Measurements from ENCODE around the gene BAHCC1.

BAHCC1 gene

DNA sequence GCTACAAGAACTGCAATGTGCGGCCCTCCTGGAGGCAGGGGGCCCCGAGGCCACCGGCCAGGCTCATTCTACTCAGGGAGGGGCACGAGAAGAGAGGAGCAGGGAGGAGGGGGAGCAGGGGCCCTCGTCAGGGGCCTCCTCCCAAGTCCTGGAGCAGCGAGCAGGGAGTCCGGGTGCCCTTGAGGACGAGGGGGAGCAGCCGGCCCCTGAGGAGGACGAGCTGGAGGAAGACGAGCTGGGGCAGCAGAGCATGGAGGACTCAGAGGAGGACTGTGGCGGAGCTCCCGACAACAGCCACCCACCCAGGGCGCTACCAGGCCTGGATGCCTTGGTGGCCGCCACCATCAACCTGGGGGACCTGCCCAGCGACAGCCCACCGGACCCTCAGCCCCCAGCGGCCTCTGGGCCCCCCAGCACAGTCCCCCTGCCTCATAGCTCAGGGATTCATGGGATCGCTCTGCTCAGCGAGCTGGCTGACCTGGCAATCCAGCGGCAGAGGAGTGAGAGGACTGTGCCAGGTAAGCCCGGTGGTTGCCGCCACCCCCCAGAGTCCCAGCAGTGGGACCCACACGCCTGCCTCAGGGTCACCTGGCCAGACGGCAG, 52.2 kb downstream of the BAHCC1 start:
- DNase-seq (ENCODE audit: low read depth, low spot score) = no peak
- H3K36me3 ChIP-seq (ENCODE audit: insufficient read depth, insufficient read length, low read length) = peaks cover 9% of the 10 kb centered on the region
- no peaks in the 10 kb centered on the region for H3K27me3 ChIP-seq (ENCODE audit: insufficient read depth, insufficient read length)
- no peak overlapping the region for H3K9ac ChIP-seq (ENCODE audit: insufficient read length, low read depth)
- no peaks in the 10 kb centered on the region for H3K9me3 ChIP-seq (ENCODE audit: insufficient read depth, low read length)
- H3K4me3 ChIP-seq (ENCODE audit: insufficient read length, low read depth) = no peak overlapping the region
- TF ChIP-seq ZNF274 (IDR thresholded peaks at IDR 0.05; ENCODE audit: low read depth, low read length) = no peak
- no peak for TF ChIP-seq YY1 (IDR thresholded peaks at IDR 0.05; ENCODE audit: insufficient read depth, insufficient read length)
- H3K4me1 ChIP-seq (ENCODE audit: insufficient read depth, insufficient read length) = peaks cover 9% of the 10 kb centered on the region

DNA sequence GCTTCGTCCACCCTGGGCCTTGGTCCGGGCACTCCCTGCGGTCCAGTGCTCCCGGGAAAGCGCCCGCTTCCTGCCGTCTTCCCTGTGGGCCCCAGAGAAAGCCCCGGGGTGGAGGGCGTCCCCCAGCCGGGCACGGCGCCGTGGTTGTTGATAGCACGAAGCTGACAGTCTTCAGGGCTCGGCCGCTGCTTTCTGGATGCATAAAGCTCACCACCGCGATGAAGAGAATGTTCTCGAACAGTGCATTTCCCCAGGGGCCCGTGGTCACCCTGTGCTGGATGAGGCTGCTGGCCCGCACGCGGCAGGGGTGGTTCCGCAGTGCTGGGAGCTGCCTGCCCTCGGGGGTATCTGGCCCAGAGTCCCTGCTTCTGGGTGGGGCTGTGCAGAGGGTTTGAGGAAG, 53.2 kb downstream of the BAHCC1 start:
- H3K4me1 ChIP-seq (ENCODE audit: insufficient read depth, insufficient read length) = peaks cover 9% of the 10 kb centered on the region
- H3K36me3 ChIP-seq (ENCODE audit: insufficient read depth, insufficient read length, low read length) = peaks cover 7% of the 10 kb centered on the region
- TF ChIP-seq YY1 (IDR thresholded peaks at IDR 0.05; ENCODE audit: insufficient read depth, insufficient read length) (no peak), SUZ12 (IDR thresholded peaks at IDR 0.05; ENCODE audit: extremely low read depth, insufficient read depth, insufficient read length) (no peak), ZNF274 (IDR thresholded peaks at IDR 0.05; ENCODE audit: low read depth, low read length) (no peak)
- DNase-seq (ENCODE audit: low read depth, low spot score) = no peak
- no peaks in the 10 kb centered on the region for H3K27me3 ChIP-seq (ENCODE audit: insufficient read depth, insufficient read length)
- H3K9ac ChIP-seq (ENCODE audit: insufficient read length, low read depth) = no peak overlapping the region
- H3K9me3 ChIP-seq (ENCODE audit: insufficient read depth, low read length) = no peaks in the 10 kb centered on the region
- no peak overlapping the region for H3K4me3 ChIP-seq (ENCODE audit: insufficient read length, low read depth)

DNA sequence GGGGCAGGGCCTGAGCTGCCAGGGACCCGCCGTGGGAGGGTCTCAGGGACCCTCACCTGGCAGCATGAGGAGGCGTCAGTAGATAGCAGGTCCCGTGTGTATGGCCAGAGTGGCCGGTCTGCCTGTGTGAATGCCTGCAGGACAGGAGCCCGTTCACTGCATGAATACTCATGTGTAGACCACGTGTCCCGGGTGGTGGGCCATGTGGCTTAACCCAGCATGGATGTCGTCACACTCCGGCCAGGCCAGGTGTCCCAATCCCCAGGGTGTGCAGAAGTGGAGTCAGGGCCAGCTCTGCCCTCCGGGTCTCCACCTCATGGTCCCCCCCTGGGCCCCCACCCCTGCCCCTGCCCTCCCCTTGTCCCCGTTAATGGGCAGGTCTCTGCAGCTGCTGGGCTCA, 53.7 kb downstream of the BAHCC1 start:
- H3K9me3 ChIP-seq (ENCODE audit: insufficient read depth, low read length) = no peaks in the 10 kb centered on the region
- TF ChIP-seq ZNF274 (IDR thresholded peaks at IDR 0.05; ENCODE audit: low read depth, low read length) = no peak
- TF ChIP-seq YY1 (IDR thresholded peaks at IDR 0.05; ENCODE audit: insufficient read depth, insufficient read length) = no peak
- no peak for TF ChIP-seq SUZ12 (IDR thresholded peaks at IDR 0.05; ENCODE audit: extremely low read depth, insufficient read depth, insufficient read length)
- no peak overlapping the region for H3K4me3 ChIP-seq (ENCODE audit: insufficient read length, low read depth)
- H3K36me3 ChIP-seq (ENCODE audit: insufficient read depth, insufficient read length, low read length) = peaks cover 7% of the 10 kb centered on the region
- peaks cover 9% of the 10 kb centered on the region for H3K4me1 ChIP-seq (ENCODE audit: insufficient read depth, insufficient read length)
- DNase-seq (ENCODE audit: low read depth, low spot score) = no peak
- no peaks in the 10 kb centered on the region for H3K27me3 ChIP-seq (ENCODE audit: insufficient read depth, insufficient read length)
- no peak overlapping the region for H3K9ac ChIP-seq (ENCODE audit: insufficient read length, low read depth)

DNA sequence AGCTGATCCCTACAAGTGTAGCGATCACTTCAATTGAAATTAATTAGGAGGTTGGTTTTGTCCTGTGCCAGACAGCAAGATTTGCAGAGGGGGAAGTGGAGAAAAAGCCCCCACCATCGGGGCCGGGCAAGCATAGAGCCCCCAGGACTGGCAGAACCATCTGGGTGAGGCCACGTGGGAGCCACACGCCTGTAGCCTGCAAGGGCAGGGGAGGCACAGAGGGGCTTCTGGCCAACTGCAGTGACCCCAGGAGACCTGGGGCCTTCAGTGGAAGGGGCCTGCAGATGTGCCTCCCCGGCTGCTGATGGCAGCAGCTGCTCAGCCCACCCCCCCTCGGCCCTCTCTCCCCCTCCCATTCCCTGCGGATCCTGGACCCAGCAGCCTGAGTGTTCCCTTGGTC, 54.1 kb downstream of the BAHCC1 start:
- DNase-seq (ENCODE audit: low read depth, low spot score) = no peak
- Histone ChIP-seq H3K9ac (ENCODE audit: insufficient read length, low read depth) (no peak overlapping the region), H3K9me3 (ENCODE audit: insufficient read depth, low read length) (no peaks in the 10 kb centered on the region), H3K4me1 (ENCODE audit: insufficient read depth, insufficient read length) (peaks cover 9% of the 10 kb centered on the region), H3K27me3 (ENCODE audit: insufficient read depth, insufficient read length) (no peaks in the 10 kb centered on the region), H3K4me3 (ENCODE audit: insufficient read length, low read depth) (no peak overlapping the region), H3K36me3 (ENCODE audit: insufficient read depth, insufficient read length, low read length) (peaks cover 7% of the 10 kb centered on the region)
- no peak for TF ChIP-seq ZNF274 (IDR thresholded peaks at IDR 0.05; ENCODE audit: low read depth, low read length)
- TF ChIP-seq SUZ12 (IDR thresholded peaks at IDR 0.05; ENCODE audit: extremely low read depth, insufficient read depth, insufficient read length) = no peak
- TF ChIP-seq YY1 (IDR thresholded peaks at IDR 0.05; ENCODE audit: insufficient read depth, insufficient read length) = no peak

DNA sequence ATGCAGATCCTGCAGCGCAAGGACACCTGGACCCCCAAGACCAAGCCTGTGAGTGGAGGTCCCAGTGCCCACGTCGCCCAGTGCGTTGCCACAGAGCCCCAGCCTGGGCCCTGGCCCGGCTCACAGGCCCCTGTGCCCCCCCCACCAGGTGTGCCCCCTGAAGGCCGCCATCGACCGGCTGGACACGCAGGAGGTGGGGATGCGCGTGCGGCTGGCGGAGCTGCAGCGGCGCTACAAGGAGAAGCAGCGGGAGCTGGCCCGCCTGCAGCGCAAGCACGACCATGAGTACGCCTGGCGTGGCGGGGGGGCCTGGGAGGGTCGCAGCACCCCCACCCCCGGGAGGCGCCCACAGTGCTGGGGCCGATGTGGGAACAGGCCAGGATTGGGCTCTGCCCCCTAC, 56.6 kb downstream of the BAHCC1 start:
- peaks cover 27% of the 10 kb centered on the region for H3K4me1 ChIP-seq (ENCODE audit: insufficient read depth, insufficient read length)
- H3K9me3 ChIP-seq (ENCODE audit: insufficient read depth, low read length) = no peaks in the 10 kb centered on the region
- peaks cover 7% of the 10 kb centered on the region for H3K36me3 ChIP-seq (ENCODE audit: insufficient read depth, insufficient read length, low read length)
- no peak overlapping the region for H3K4me3 ChIP-seq (ENCODE audit: insufficient read length, low read depth)
- H3K27me3 ChIP-seq (ENCODE audit: insufficient read depth, insufficient read length) = no peaks in the 10 kb centered on the region
- TF ChIP-seq SUZ12 (IDR thresholded peaks at IDR 0.05; ENCODE audit: extremely low read depth, insufficient read depth, insufficient read length) (no peak), YY1 (IDR thresholded peaks at IDR 0.05; ENCODE audit: insufficient read depth, insufficient read length) (no peak), ZNF274 (IDR thresholded peaks at IDR 0.05; ENCODE audit: low read depth, low read length) (no peak)
- no peak overlapping the region for H3K9ac ChIP-seq (ENCODE audit: insufficient read length, low read depth)
- DNase-seq (ENCODE audit: low read depth, low spot score) = no peak

DNA sequence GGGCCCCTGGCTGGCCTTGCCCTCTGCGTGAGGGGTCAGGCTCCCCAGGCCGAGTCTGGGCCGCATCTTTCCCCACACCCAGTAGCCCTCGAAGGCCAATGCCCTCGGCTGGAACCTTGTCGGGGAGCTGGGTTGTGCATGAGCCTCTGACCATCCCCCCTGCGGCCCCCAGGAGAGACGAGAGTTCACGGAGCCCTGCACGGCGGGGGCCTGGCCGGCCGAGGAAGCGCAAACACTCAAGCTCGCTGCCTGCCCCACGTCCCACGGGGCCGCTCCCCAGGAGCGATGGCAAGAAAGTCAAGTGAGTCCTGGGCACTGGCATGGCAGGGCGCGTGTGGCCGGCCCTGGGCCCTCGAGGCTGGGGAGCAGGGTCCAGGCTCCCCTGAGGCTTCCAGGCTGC, 57.3 kb downstream of the BAHCC1 start:
- Histone ChIP-seq H3K9me3 (ENCODE audit: insufficient read depth, low read length) (no peaks in the 10 kb centered on the region; the same call in 1 of the 2 replicates), H3K27me3 (ENCODE audit: insufficient read depth, insufficient read length) (no peaks in the 10 kb centered on the region), H3K4me3 (ENCODE audit: insufficient read length, low read depth) (no peak overlapping the region), H3K4me1 (ENCODE audit: insufficient read depth, insufficient read length) (peaks cover 27% of the 10 kb centered on the region), H3K9ac (ENCODE audit: insufficient read length, low read depth) (no peak overlapping the region), H3K36me3 (ENCODE audit: insufficient read depth, insufficient read length, low read length) (peaks cover 5% of the 10 kb centered on the region)
- no peak for DNase-seq (ENCODE audit: low read depth, low spot score)
- TF ChIP-seq ZNF274 (IDR thresholded peaks at IDR 0.05; ENCODE audit: low read depth, low read length) (no peak), YY1 (IDR thresholded peaks at IDR 0.05; ENCODE audit: insufficient read depth, insufficient read length) (no peak), SUZ12 (IDR thresholded peaks at IDR 0.05; ENCODE audit: extremely low read depth, insufficient read depth, insufficient read length) (no peak)

DNA sequence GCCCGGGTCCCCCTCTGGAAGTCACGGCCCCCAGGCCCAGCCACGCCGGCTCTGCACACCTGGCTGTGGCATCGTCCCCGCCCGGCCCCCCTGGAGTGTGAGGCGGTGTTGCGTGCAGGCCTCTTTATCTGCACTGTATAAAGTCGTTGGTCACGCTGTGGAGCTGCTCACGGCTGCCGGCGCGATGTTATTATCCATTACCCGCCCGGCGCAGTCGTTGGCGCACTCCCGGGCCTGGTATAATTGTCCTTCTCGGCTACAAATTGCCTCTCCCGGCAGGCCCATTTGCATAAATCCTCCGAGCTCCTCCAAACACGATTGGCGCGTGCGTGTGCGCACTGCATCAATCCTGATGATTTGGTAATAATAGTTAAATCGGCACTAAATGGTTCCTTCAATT, 57.8 kb downstream of the BAHCC1 start:
- Histone ChIP-seq H3K36me3 (ENCODE audit: insufficient read depth, insufficient read length, low read length) (no peaks in the 10 kb centered on the region), H3K4me3 (ENCODE audit: insufficient read length, low read depth) (no peak overlapping the region), H3K27me3 (ENCODE audit: insufficient read depth, insufficient read length) (no peaks in the 10 kb centered on the region), H3K9me3 (ENCODE audit: insufficient read depth, low read length) (no peaks in the 10 kb centered on the region; the same call in 1 of the 2 replicates), H3K9ac (ENCODE audit: insufficient read length, low read depth) (no peak overlapping the region), H3K4me1 (ENCODE audit: insufficient read depth, insufficient read length) (peaks cover 27% of the 10 kb centered on the region)
- no peak for DNase-seq (ENCODE audit: low read depth, low spot score)
- TF ChIP-seq YY1 (IDR thresholded peaks at IDR 0.05; ENCODE audit: insufficient read depth, insufficient read length) = no peak
- no peak for TF ChIP-seq ZNF274 (IDR thresholded peaks at IDR 0.05; ENCODE audit: low read depth, low read length)
- TF ChIP-seq SUZ12 (IDR thresholded peaks at IDR 0.05; ENCODE audit: extremely low read depth, insufficient read depth, insufficient read length) = no peak

Data from NT2/D1 (cell line).